Motor neuron (in vitro differentiated cells): ENCODE data around the gene GABRB1. TPM values are rescaled to one million over a fixed set of nuclear protein-coding genes. Genes with fewer than 3 reads are reported as not detected.

Experiments used
- ATAC-seq, 8 experiments: fragments of 200-7000 bp; cut with Tn5 transposase; replicated peaks in 6 of 8; 2 replicates each; pipeline ENCODE4 v1.8.0; 2021; ENCODE audit warnings: mild to moderate bottlenecking in 8 of 8, moderate library complexity in 8 of 8
- H3K27ac ChIP-seq, 2 donors: fragments of 250-450 bp; sonication (Bioruptor Pico); 2 replicates each; pipeline ENCODE4 v1.9.0; 2021; ENCODE audit warnings: antibody characterized with exemption in 2 of 2, mild to moderate bottlenecking in 2 of 2, moderate library complexity in 1 of 2
- H3K4me1 ChIP-seq, 2 donors: fragments of 250-450 bp; sonication (Bioruptor Pico); replicated peaks in 1 of 2; 2 replicates each; pipeline ENCODE4 v1.6.1; 2021; ENCODE audit warnings: antibody characterized with exemption in 2 of 2, mild to moderate bottlenecking in 2 of 2, moderate library complexity in 1 of 2
- H3K4me3 ChIP-seq, 5 donors: fragments of 250-450 bp; sonication (Bioruptor Pico); 2 replicates each; pipeline ENCODE4 v1.9.0; 2021; ENCODE audit warnings: antibody characterized with exemption in 5 of 5, mild to moderate bottlenecking in 5 of 5, moderate library complexity in 4 of 5
- WGBS, 10 experiments: fragments of 450-650 bp; shearing (Covaris generic); methylation state at CpG; one replicate each; pipeline ENCODE4 v1.0.0; 2022; 5-methylcytosine and 5-hydroxymethylcytosine counted together
- in situ Hi-C, 9 experiments: fragments of 400-800 bp; cut with MboI; loops; one replicate each; pipeline ENCODE4 v1.15.0; 2021; ENCODE audit warnings: low sequenced_read_pairs in 9 of 9, low pct_unique_long_range_greater_than_20kb in 2 of 9; ENCODE audit not compliant: unreplicated experiment in 9 of 9
- total RNA-seq, 8 experiments: library from RNA; unstranded; fragments of 300-600 nt; gene quantifications; 2 replicates each; pipeline versions ENCODE4 v1.2.3 to v1.2.4, GENCODE V29; 2022

The GABRB1 gene
- total RNA-seq, 8 experiments from 2014 or later = 0.17 to 7.3 (median 1.7) TPM; not detected in 1

- in situ Hi-C loops = loop anchor here in 1 of 9 experiments (25.0 kb wide), 1 partner anchor 242 kb away; no protein-coding TSS in a partner anchor
- 0 to 38% (median 13%) methylated on average over 1 to 4 of the region's 4 CpGs for WGBS, 10 experiments
- no peak overlapping the region for H3K4me3 ChIP-seq
- ATAC-seq = peak; percentile 24 to 99 (median 98)
- no peak overlapping the region for H3K27ac ChIP-seq
- peaks cover 15% of the 10 kb centered on the region in 2 donors for H3K4me1 ChIP-seq
Observed at GRCh38 chr4:47145630-47146029, 114.3 kb downstream of the GABRB1 start.

GRCh38 chr4:47154816-47155370 is 123.5 kb downstream of the GABRB1 start:
- no peak overlapping the region for H3K4me3 ChIP-seq
- WGBS, 10 experiments = 13 to 100% (median 71%) methylated on average over 1 to 6 of the region's 6 CpGs; no CpG with 5 or more reads in 1 of the 10 experiments
- no peaks in the 10 kb centered on the region for H3K4me1 ChIP-seq
- in situ Hi-C loops = no loop called here
- ATAC-seq = no peak
- no peak overlapping the region for H3K27ac ChIP-seq

DNA sequence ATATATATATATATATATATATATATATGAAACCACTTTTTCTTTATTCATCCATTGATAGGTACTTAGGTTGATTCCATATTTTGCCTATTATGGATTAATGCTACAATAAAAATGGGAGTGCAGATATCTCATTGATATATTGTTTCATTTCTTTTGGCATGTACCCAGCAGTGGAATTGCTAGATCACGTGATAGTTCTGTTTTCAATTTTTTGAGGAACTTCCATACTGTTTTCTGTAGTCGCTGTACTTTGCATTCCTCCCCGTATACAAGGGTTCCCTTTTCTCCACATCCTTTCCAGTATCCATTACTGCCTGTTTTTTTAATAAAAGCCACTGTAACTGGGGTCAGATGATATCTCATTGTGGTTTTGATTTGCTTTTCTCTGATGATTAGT is 124.6 kb downstream of the GABRB1 start:
- in situ Hi-C loops = no loop called here
- Histone ChIP-seq H3K27ac (no peak overlapping the region), H3K4me3 (no peak overlapping the region), H3K4me1 (no peaks in the 10 kb centered on the region)
- WGBS, 10 experiments = 29 to 100% (median 90%) methylated on average over 1 to 3 of the region's 3 CpGs; no CpG with 5 or more reads in 3 of the 10 experiments
- no peak for ATAC-seq

DNA sequence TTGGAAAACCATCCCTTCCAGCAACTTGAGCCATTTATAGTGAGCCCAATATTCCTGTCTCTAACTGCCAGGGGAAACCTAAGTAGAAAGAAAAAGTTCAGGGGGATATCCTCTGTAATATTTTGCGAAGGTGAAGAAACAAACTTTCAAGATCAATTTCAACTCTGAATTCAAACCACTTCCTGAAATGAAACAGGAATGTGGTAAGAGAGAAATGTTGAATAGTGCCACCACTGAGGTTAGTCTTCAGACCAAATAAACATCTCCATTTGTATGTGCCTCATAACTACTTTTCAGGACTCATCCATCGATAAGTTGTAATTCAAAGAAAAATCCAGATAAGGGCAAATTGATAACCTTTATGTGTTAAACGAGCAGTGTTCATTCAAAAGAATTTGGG is 128.7 kb downstream of the GABRB1 start:
- no peak overlapping the region for H3K4me3 ChIP-seq
- no peak for ATAC-seq
- WGBS, 10 experiments = 0 to 100% (median 85%) methylated on average over 1 to 3 of the region's 3 CpGs
- in situ Hi-C loops = no loop called here
- no peaks in the 10 kb centered on the region for H3K4me1 ChIP-seq
- no peak overlapping the region for H3K27ac ChIP-seq

DNA sequence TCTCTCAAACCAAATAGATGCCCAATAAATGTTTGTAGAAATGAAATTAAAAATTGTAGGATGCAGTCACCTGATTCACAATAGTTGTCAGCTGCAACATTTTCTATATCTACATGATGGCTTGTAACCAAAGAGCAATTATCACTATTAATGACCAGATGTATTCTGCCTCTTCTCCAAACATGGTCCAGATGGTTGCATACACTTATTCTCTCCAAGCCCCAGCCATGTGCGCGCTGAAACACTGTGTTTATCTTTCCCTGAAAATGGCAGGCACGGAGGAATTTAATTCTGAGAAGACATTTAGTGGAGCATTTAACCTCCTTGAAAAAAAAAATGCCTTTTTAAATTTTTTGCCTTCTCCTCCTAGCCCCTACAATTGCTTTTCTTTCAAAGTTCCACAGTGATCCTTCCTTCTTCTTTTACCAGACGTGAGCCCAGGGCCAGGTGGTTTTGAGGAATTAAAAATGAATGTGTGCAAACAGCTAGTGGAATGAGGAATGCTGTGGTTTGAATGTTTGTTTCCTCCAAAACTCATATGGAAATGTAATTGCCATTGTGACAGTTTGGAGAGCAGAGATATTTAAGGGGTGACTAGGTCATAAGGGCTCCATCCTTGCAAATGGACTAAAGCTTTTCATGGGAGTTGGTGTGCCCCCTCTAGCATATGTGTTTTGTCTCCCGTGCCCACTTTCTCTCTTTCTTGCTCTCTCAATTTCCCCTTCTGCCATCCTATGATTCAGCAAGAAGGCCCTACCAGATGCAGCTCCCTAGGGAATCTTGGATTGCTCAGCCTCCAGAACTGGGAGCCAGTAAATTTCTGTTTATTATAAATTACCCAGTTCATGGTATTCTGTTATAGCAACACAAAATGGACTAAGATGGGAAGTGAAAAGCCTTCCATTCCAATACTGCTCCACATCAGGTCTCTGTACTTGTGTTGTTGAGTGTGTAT is 136.0 kb downstream of the GABRB1 start:
- Histone ChIP-seq H3K4me1 (peaks cover 0 to 4% of the 10 kb centered on the region in 2 donors), H3K27ac (no peak overlapping the region), H3K4me3 (no peak overlapping the region)
- in situ Hi-C loops = no loop called here
- WGBS, 10 experiments = 4 to 100% (median 73%) methylated on average over 2 to 5 of the region's 5 CpGs; no CpG with 5 or more reads in 1 of the 10 experiments
- no peak for ATAC-seq

DNA sequence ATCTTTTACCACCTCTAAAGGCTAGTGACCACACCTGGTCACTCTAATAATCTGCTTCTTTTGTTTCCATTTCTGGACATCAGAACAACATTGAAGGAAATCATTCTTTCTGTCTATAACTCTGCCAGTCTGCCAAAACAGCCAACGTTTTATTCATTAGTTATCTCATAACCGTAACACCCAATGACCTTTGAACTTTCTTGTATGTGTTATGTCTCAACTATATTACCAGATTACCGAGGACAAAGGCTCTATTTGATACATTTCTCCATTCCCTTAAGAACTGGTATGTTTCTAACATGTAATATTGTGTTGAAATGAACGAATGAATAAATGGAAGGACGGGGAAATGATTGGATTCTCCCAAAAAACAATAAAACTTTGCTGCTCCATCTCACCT is 152.7 kb downstream of the GABRB1 start:
- no peak overlapping the region for H3K27ac ChIP-seq
- no peak overlapping the region for H3K4me3 ChIP-seq
- 9 to 87% (median 47%) methylated on average over 2 to 5 of the region's 5 CpGs; no CpG with 5 or more reads in 2 of the 10 experiments for WGBS, 10 experiments
- ATAC-seq = no peak
- in situ Hi-C loops = no loop called here
- H3K4me1 ChIP-seq = no peaks in the 10 kb centered on the region

DNA sequence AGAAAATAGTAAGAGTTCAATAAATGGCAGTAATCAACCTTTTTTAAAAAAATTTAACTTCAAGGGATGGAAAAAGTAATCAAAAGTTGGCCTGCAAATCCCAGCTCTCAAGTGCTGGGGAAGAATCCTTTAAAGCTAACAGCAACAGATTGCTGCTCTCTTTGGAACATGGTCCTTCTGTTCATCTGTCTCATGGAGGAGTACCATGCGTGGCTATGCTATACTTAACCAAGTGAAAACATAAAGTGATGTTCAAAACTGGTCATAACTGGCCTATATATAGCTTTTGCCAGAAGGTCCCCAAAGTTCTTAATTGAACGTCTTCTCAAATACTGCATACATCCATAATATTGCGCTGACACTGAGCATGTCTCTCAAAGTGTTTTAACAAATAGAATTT is 154.4 kb downstream of the GABRB1 start:
- Histone ChIP-seq H3K4me3 (no peak overlapping the region), H3K4me1 (no peaks in the 10 kb centered on the region), H3K27ac (no peak overlapping the region)
- WGBS, 10 experiments = 7 to 100% (median 81%) methylated on average over 1 to 3 of the region's 3 CpGs; no CpG with 5 or more reads in 1 of the 10 experiments
- no peak for ATAC-seq
- in situ Hi-C loops = no loop called here

DNA sequence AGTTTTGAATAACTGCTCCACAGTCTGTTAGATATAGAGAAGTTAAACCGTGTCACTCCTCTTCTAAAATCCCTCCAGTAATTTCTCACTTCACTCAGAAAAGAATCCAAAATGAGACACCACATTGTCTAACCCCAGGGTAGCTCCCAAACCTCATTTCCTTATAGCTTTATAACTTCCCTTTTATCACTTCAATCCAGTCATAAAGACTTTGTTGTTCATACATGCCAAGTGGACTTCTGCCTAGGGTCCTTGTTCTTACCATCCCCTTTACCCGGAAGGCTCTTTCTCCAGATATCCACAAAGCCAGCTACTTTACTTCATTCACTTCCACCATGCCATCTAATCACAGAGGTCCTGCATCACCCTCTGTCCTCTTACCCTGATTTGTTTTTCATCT is 156.2 kb downstream of the GABRB1 start:
- Histone ChIP-seq H3K27ac (no peak overlapping the region), H3K4me1 (no peaks in the 10 kb centered on the region), H3K4me3 (no peak overlapping the region)
- in situ Hi-C loops = no loop called here
- 0 to 100% (median 83%) methylated on average over 1 to 2 of the region's 2 CpGs; no CpG with 5 or more reads in 3 of the 10 experiments for WGBS, 10 experiments
- no peak for ATAC-seq

- Histone ChIP-seq H3K4me1 (no peaks in the 10 kb centered on the region), H3K27ac (no peak overlapping the region), H3K4me3 (no peak overlapping the region)
- in situ Hi-C loops = no loop called here
- no peak for ATAC-seq
- WGBS, 10 experiments = 18 to 100% (median 80%) methylated on average over 1 to 5 of the region's 6 CpGs; no CpG with 5 or more reads in 1 of the 10 experiments
Observed at GRCh38 chr4:47193179-47193578, 161.8 kb downstream of the GABRB1 start.

DNA sequence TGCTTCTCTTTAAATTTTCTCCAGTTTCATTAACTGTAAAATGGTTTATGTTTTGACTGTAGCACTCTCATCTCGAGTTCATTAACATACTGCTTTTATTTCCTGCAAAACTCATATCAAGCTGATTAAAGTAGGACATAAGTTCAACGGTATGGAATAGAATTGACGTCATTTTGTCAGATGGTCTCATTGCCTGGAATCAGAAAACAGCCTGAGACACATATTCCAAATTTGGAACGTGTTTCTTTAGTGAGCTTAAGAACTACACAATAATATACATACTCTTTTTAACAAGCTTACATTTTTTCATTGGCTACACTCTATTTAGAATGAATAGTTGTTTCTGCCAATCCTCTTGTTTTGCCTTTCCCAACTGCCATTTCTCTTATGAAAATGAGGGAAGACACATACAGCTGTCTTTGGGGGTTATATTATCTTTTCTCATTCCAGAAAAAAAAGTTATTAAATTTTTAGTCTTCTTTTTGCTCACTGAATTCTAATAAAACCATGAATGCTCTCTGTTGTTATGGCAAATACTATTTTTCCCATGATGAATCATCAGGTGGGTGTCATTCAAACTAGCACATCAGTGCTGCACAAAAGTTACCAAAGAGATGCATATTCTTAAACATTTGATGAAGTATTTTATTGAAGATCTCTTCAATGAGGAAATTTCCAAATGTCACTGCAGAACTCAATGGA is 162.8 kb downstream of the GABRB1 start:
- no peak overlapping the region for H3K27ac ChIP-seq
- 0 to 79% (median 69%) methylated on average over 3 to 4 of the region's 4 CpGs for WGBS, 10 experiments
- no peak overlapping the region for H3K4me3 ChIP-seq
- H3K4me1 ChIP-seq = no peaks in the 10 kb centered on the region
- in situ Hi-C loops = no loop called here
- no peak for ATAC-seq

- in situ Hi-C loops = no loop called here
- ATAC-seq = no peak
- Histone ChIP-seq H3K4me3 (no peak overlapping the region), H3K4me1 (no peaks in the 10 kb centered on the region), H3K27ac (no peak overlapping the region)
Observed at GRCh38 chr4:47195706-47196105, 164.3 kb downstream of the GABRB1 start.

GRCh38 chr4:47198791-47199190 is 167.4 kb downstream of the GABRB1 start:
- no peak overlapping the region for H3K27ac ChIP-seq
- 5 to 96% (median 74%) methylated on average over 2 to 5 of the region's 5 CpGs; no CpG with 5 or more reads in 2 of the 10 experiments for WGBS, 10 experiments
- H3K4me3 ChIP-seq = no peak overlapping the region
- in situ Hi-C loops = no loop called here
- ATAC-seq = no peak
- no peaks in the 10 kb centered on the region for H3K4me1 ChIP-seq

GRCh38 chr4:47203593-47203992 is 172.2 kb downstream of the GABRB1 start:
- no peak for ATAC-seq
- 8 to 100% (median 57%) methylated on average over 1 to 2 of the region's 2 CpGs; no CpG with 5 or more reads in 6 of the 10 experiments for WGBS, 10 experiments
- no peak overlapping the region for H3K27ac ChIP-seq
- no peak overlapping the region for H3K4me3 ChIP-seq
- H3K4me1 ChIP-seq = no peaks in the 10 kb centered on the region
- in situ Hi-C loops = no loop called here
